Measurements from ENCODE around the gene DERL3. TPM values are rescaled to one million over a fixed set of nuclear protein-coding genes. Genes with fewer than 3 reads are reported as not detected.

The DERL3 gene
- total RNA-seq, 2 experiments from 2014 or later, result 0.66 to 0.98 TPM

DNA sequence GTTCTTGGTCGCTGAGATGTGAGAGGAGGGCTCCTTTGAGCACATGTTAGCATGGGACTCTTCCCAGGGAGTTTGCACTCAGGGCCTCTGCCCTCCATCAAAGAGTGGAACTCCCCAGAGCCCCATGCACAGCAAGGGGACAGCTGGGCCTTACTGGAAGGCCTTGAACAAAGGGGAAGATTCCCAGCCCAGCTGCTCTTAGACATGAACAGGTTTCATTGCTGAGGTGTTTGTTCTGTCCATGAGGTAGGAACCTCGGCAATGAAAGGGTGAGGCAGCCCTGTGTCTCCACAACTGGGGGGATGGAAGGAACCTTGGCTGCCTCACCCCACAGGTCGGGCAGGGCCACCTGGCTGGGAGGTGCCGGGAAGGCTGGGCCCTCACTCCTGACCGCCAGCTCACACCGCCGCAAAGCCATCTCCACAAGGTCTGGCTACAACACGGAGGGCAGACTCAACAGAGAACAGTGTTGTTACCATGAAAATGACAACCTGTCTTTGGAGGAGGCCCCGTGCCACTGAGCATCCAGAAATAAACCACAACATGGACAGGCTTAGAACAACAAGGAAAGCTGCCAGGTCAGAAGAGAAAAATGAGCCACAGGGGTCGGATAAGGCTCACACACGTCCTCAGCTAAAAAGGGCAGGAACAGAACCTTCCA, 3.2 kb downstream of the DERL3 start:
- H3K27me3 Mint-ChIP-seq, result no peaks in the 10 kb centered on the region
- CTCF ChIA-PET, result interaction anchor here (1.9 kb wide), 1 partner anchor 14 kb away, joined by 11 read pairs; no protein-coding TSS in a partner anchor

DNA sequence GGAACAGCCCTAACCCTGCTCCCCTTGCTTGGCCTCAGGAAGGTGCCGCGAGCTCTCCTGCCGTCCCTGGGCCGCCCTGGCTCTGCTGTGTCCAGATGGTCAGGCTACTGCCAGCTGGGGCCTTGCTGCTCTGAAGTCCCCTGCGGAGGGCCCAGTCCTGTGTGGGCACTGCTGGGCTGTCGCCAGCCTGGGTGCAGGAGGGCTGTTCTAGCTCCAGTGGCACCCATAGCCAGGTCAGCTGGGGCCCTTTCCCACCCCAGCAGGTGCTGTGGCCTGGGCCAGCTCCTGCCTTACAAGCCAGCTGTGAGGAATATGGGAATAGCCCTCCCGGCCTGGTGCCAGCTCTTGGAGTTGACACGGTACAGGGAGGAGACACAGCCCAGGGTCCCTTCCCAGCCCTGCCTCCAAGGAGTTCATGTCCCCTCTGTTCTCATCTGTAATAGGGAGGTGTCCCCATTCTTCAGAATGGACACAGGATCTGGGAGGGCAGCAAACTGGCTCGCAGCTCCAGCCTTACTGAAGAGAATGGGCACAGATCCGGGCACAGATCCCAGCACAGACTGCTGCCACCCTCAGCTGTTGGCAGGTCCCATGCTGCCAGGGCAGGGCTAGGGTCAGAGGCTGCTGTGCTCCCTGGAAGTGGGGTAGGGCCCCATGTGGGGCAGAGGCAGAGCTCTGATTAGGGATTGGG, 3.9 kb downstream of the DERL3 start:
- Histone ChIP-seq H3K27ac (ENCODE audit: low read depth in 1 of 2, low read length in 2 of 2) (no peak overlapping the region), H3K36me3 (ENCODE audit: insufficient read depth, low read length) (peaks cover 40% of the 10 kb centered on the region), H3K27me3 (ENCODE audit: control insufficient read depth in 1 of 2, insufficient read depth in 2 of 2, low read length in 2 of 2) (no peaks in the 10 kb centered on the region), H3K9me3 (ENCODE audit: control insufficient read depth in 1 of 2, insufficient read depth in 1 of 2, low read length in 2 of 2) (no peaks in the 10 kb centered on the region), H3K4me1 (ENCODE audit: insufficient read depth, low read length) (peaks cover 25% of the 10 kb centered on the region), H3K4me3 (ENCODE audit: low read length) (no peak overlapping the region)
- no peak overlapping the region for H3K27ac Mint-ChIP-seq
- peaks cover 19% of the 10 kb centered on the region for H3K4me1 Mint-ChIP-seq (ENCODE audit: low read depth)
- no peak for ATAC-seq (ENCODE audit: poor library complexity)
- CTCF ChIA-PET, result interaction anchor here (1.9 kb wide), 1 partner anchor 14 kb away, joined by 11 read pairs; no protein-coding TSS in a partner anchor
- no peaks in the 10 kb centered on the region for H3K27me3 Mint-ChIP-seq
- TF ChIP-seq, protein P1, sequence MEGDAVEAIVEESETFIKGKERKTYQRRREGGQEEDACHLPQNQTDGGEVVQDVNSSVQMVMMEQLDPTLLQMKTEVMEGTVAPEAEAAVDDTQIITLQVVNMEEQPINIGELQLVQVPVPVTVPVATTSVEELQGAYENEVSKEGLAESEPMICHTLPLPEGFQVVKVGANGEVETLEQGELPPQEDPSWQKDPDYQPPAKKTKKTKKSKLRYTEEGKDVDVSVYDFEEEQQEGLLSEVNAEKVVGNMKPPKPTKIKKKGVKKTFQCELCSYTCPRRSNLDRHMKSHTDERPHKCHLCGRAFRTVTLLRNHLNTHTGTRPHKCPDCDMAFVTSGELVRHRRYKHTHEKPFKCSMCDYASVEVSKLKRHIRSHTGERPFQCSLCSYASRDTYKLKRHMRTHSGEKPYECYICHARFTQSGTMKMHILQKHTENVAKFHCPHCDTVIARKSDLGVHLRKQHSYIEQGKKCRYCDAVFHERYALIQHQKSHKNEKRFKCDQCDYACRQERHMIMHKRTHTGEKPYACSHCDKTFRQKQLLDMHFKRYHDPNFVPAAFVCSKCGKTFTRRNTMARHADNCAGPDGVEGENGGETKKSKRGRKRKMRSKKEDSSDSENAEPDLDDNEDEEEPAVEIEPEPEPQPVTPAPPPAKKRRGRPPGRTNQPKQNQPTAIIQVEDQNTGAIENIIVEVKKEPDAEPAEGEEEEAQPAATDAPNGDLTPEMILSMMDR (IDR thresholded peaks at IDR 0.05), result no peak
- POLR2A ChIA-PET, result no interaction called here
- no peaks in the 10 kb centered on the region for H3K9me3 Mint-ChIP-seq
- intact Hi-C loops (cut with DNase I, micrococcal nuclease), result loop anchor here in 1 of 2 experiments (5.0 kb wide), 2 partner anchors 118 to 722 kb away; partner anchors contain the start of genes GUCD1 and SNRPD3
- H3K4me3 Mint-ChIP-seq, result no peak overlapping the region
- DNase-seq, result peak in 1 of 14 experiments; percentile 27
- peaks cover 17% of the 10 kb centered on the region for H3K36me3 Mint-ChIP-seq (ENCODE audit: low read depth)

More for the DNA sequence above, 3.2 kb downstream of the DERL3 start:
- POLR2A ChIA-PET, result no interaction called here
- H3K4me1 Mint-ChIP-seq (ENCODE audit: low read depth), result peaks cover 19% of the 10 kb centered on the region
- peaks cover 25% of the 10 kb centered on the region for H3K4me1 ChIP-seq (ENCODE audit: insufficient read depth, low read length)
- no peak overlapping the region for H3K4me3 ChIP-seq (ENCODE audit: low read length)
- TF ChIP-seq, protein P1 (IDR thresholded peaks at IDR 0.05), result no peak
- peaks cover 11% of the 10 kb centered on the region for H3K36me3 Mint-ChIP-seq (ENCODE audit: low read depth)
- intact Hi-C loops (cut with DNase I, micrococcal nuclease), result loop anchor here in 1 of 2 experiments (5.0 kb wide), 2 partner anchors 118 to 722 kb away; partner anchors contain the start of genes GUCD1 and SNRPD3
- peak overlapping the region; percentile 56 for H3K4me3 Mint-ChIP-seq
- H3K36me3 ChIP-seq (ENCODE audit: insufficient read depth, low read length), result peaks cover 40% of the 10 kb centered on the region
- no peak for ATAC-seq (ENCODE audit: poor library complexity)
- DNase-seq, result peak in 1 of 14 experiments; percentile 24
- no peaks in the 10 kb centered on the region for H3K9me3 Mint-ChIP-seq
- H3K27me3 ChIP-seq (ENCODE audit: control insufficient read depth in 1 of 2, insufficient read depth in 2 of 2, low read length in 2 of 2), result no peaks in the 10 kb centered on the region
- no peaks in the 10 kb centered on the region for H3K9me3 ChIP-seq (ENCODE audit: control insufficient read depth in 1 of 2, insufficient read depth in 1 of 2, low read length in 2 of 2)
- H3K27ac ChIP-seq (ENCODE audit: low read depth in 1 of 2, low read length in 2 of 2), result no peak overlapping the region
- H3K27ac Mint-ChIP-seq, result no peak overlapping the region

DNA sequence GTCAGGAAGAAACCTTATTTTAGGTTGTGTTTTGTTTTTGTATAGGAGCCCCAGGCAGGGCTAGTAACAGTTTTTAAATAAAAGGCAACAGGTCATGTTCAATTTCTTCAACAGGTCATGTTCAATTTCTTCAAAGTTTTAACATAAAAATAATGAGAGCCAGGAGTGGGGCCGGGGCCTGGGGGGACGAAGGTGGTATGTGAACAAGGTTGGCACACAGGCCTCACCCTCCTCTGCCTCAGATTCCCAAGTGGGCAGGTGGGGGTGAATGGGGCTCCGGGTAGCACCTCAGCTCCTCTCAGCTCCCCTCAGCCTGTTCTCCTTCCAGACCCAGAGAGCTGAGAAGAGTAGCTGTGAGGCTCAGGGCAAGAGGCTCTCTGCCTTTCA, 4.4 kb downstream of the DERL3 start:
- no peak overlapping the region for H3K4me3 ChIP-seq (ENCODE audit: low read length)
- peaks cover 19% of the 10 kb centered on the region for H3K4me1 Mint-ChIP-seq (ENCODE audit: low read depth)
- no peak overlapping the region for H3K4me3 Mint-ChIP-seq
- ChIA-PET CTCF (no interaction called here), POLR2A (no interaction called here)
- peaks cover 22% of the 10 kb centered on the region for H3K36me3 Mint-ChIP-seq (ENCODE audit: low read depth)
- no peak for ATAC-seq (ENCODE audit: poor library complexity)
- H3K27ac Mint-ChIP-seq, result no peak overlapping the region
- intact Hi-C loops (cut with DNase I, micrococcal nuclease), result no loop called here
- no peaks in the 10 kb centered on the region for H3K9me3 Mint-ChIP-seq
- peaks cover 20% of the 10 kb centered on the region for H3K4me1 ChIP-seq (ENCODE audit: insufficient read depth, low read length)
- peaks cover 44% of the 10 kb centered on the region for H3K36me3 ChIP-seq (ENCODE audit: insufficient read depth, low read length)
- DNase-seq, result no peak
- H3K27me3 Mint-ChIP-seq, result no peaks in the 10 kb centered on the region
- TF ChIP-seq, protein P1 (IDR thresholded peaks at IDR 0.05), result no peak
- no peak overlapping the region for H3K27ac ChIP-seq (ENCODE audit: low read depth in 1 of 2, low read length in 2 of 2)
- H3K9me3 ChIP-seq (ENCODE audit: control insufficient read depth in 1 of 2, insufficient read depth in 1 of 2, low read length in 2 of 2), result no peaks in the 10 kb centered on the region
- H3K27me3 ChIP-seq (ENCODE audit: control insufficient read depth in 1 of 2, insufficient read depth in 2 of 2, low read length in 2 of 2), result no peaks in the 10 kb centered on the region
